Neural cell (in vitro differentiated cells): ENCODE measurements around the gene POFUT1.
A peak's percentile ranks its signal among the peaks of the same experiment; 100 is the strongest.

Experiments
- CTCF ChIP-seq: fragments of 450-650 bp; IDR thresholded peaks from 2 replicates; pipeline ENCODE4 v1.5.1; 2014; ENCODE audit warnings: antibody characterized with exemption, mild to moderate bottlenecking, moderate library complexity; ENCODE audit not compliant: poor library complexity, severe bottlenecking
- EZH2 ChIP-seq: fragments of 200-600, 300-800 bp; shearing (Covaris generic), sonication (generic); IDR thresholded peaks from 2 replicates; pipeline ENCODE4 v1.6.1; 2014; ENCODE audit warnings: antibody characterized with exemption, low read length, borderline replicate concordance, mild to moderate bottlenecking; ENCODE audit not compliant: insufficient read depth, poor library complexity, severe bottlenecking
- MXI1 ChIP-seq: fragments of 450-650 bp; conservative IDR thresholded peaks from 2 replicates; pipeline ENCODE4 v1.6.1; 2014; ENCODE audit warnings: antibody characterized with exemption, mild to moderate bottlenecking; ENCODE audit not compliant: poor library complexity, severe bottlenecking
- POLR2AphosphoS5 ChIP-seq: IDR thresholded peaks from 2 replicates; pipeline ENCODE4 v1.6.1; 2012
- RAD21 ChIP-seq: fragments of 450-650 bp; conservative IDR thresholded peaks from 2 replicates; pipeline ENCODE4 v1.6.1; 2014; ENCODE audit warnings: antibody characterized with exemption, mild to moderate bottlenecking, moderate library complexity
- REST ChIP-seq: IDR thresholded peaks from 2 replicates; pipeline ENCODE4 v1.6.1; 2012; ENCODE audit warnings: borderline replicate concordance
- SMC3 ChIP-seq: fragments of 450-650 bp; conservative IDR thresholded peaks from 2 replicates; pipeline ENCODE4 v1.6.1; 2014; ENCODE audit warnings: antibody characterized with exemption, mild to moderate bottlenecking, moderate library complexity; ENCODE audit not compliant: poor library complexity
- TAF1 ChIP-seq: IDR thresholded peaks from 2 replicates; pipeline ENCODE4 v1.6.1; 2012; ENCODE audit warnings: low read depth

- TF ChIP-seq CTCF (peak; percentile 70), EZH2 (no peak), TAF1 (peak; percentile 93), RAD21 (peak; percentile 67), MXI1 (peak; percentile 96), SMC3 (peak; percentile 75), POLR2AphosphoS5 (peak; percentile 83), REST (peak; percentile 81)
These were observed at the start of gene POFUT1, which contains the start of gene PLAGL2 for GRCh38 chr20:32207626-32208498.
